HG02623 (cell line): ENCODE results near the gene CKAP2L.

Experiments
- ATAC-seq: cut with Tn5 transposase; IDR thresholded peaks from one replicate; pipeline ENCODE4 v1.9.1; 2021; ENCODE audit warnings: moderate library complexity; ENCODE audit not compliant: unreplicated experiment

CKAP2L gene

DNA sequence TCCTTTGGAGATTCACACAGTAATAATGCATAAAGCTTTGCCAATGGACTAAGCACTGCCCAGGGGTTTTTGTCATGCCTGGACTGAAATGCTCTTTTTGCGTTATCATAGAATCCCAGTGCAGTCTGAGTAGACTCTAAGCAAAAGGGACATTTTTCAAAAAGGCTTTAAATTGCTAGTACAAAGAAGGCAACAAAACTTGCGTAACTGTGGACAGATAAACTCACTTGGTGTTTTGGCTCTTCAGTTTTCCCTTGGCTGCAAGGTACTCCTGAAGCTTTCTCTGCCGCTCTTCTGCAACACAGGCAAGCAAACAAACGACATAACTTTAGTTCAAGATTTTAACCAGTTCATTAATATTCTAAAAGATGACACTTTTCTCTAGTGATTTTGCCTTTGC is 2.1 kb downstream of the CKAP2L start:
- no peak for ATAC-seq

DNA sequence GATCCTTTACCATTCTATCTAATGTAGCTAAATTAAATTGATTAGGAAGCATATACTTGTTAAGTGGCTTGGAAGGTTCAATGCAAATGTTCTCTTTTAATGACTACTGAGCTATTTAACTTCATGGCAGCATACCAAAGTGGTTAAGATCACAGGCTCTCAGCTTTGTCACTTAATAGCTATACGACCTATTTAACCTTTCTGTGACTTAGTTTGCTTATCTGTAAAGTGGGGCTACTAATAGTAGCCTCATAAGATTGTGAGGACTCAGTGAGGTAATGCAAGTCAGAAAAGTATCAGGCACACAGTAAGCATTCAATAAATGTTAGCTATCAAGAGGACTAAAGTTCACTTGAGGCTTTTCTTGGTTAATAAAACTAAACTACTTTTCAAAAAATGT is 4.3 kb downstream of the CKAP2L start:
- ATAC-seq, result no peak

DNA sequence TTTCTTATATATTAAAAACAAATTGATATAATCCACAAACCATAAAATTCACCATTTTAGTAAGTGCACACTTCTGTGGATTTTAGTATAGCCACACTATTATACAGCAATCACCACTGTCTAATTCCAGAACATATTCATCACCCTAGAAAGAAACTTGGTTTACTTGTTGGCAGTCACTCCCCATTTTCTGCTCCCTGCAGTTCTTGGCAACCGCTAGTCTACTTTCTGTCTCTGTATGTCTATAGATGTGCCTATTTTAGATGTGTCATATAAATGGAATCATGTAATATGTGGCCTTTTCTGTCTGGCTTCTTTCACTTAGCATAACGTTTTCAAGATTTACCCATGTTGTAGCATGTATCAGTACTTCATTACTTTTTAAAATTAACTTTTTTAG is 5.7 kb downstream of the CKAP2L start:
- ATAC-seq, result no peak

DNA sequence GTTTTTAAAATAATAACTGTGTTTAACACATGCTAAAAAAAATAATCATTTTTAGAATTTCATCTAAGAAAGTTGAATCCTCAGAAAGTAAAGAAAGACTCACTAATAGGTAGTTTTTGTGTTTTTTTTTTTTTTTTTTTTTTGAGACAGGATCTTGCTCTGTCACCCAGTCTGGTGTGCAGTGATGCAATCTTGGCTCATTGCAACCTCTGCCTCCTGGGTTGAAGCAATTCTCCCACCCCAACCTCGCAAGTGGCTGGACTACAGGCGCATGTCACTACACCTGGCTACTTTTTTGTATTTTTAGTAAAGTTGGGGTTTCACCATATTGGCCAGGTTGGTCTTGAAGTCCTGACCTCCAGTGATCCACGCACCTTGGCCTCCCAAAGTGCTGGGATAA is 7.1 kb downstream of the CKAP2L start:
- ATAC-seq, result no peak

DNA sequence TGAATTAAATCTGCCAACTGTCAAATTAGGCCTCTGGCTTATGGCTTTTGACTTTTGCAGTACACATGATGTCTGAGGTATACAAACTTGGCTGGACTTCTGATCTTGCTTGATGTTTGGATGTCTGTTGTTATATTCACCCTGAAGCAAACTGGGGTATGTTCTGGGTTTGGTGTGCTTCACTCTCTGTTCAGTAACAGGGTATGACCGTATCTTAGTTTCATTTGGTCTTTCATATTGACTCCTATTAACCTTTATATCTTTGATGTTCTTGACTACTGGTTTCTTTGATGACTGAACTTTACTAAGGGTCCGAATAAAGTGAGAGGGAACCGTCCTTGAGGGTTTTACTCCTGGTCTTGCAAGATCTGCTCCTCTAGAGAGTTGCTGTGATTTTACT is 8.2 kb downstream of the CKAP2L start:
- ATAC-seq, result no peak

DNA sequence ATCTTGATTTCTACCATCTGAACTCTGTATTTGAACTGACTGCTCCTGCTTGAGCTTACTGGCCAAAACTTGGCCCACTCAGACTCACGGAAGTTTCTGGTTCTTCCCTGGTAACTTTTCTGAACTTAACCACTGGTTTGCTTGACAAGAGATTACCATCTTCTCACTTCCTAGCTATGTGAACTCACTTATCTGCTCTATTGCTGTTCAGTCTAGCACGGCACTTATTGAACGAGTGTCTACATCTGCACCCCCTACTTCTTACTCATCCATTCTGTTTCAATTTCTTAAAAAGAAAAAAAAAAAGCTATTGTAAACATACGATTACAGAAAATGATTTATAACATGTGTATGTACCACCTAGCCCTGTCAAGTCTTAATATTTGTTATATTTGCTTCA is 9.0 kb downstream of the CKAP2L start:
- no peak for ATAC-seq

DNA sequence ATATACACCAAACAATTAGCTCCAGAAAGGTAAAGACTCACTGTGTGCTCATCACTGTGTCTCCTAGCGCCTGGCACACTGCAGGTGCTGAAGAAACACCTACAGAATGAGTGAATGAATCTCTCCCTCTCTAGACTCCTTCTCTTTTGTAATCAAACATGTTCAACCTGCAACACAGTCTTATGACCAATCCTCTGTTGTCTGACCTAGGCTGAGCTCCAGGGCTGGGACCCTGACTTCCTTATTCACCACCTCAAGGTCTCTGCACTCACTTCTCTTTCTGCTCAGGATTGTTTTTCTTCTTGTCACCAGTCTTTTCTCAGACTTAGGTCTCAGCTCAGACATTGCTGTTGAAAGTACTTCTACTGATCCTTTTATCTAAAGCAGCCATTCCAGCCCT is 9.8 kb downstream of the CKAP2L start:
- no peak for ATAC-seq

DNA sequence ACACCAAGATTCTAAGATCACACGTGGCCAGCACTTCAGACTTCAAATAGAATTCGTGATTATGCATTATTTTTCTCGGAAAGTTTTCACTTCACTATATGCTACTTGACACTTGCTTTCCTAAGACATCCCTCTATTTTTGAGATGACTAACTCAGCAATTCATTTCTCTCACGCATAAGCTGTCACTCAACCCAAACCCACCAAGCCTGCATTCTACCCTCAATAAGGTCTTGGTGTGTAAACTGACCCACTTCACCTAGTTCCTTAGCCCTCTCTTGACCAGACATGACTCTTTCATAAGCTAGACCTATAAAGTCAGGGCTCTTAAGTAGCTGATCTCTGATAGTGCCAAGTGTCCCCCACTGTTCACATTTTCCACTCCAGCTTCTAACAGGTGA is 11.7 kb downstream of the CKAP2L start:
- ATAC-seq, result no peak

DNA sequence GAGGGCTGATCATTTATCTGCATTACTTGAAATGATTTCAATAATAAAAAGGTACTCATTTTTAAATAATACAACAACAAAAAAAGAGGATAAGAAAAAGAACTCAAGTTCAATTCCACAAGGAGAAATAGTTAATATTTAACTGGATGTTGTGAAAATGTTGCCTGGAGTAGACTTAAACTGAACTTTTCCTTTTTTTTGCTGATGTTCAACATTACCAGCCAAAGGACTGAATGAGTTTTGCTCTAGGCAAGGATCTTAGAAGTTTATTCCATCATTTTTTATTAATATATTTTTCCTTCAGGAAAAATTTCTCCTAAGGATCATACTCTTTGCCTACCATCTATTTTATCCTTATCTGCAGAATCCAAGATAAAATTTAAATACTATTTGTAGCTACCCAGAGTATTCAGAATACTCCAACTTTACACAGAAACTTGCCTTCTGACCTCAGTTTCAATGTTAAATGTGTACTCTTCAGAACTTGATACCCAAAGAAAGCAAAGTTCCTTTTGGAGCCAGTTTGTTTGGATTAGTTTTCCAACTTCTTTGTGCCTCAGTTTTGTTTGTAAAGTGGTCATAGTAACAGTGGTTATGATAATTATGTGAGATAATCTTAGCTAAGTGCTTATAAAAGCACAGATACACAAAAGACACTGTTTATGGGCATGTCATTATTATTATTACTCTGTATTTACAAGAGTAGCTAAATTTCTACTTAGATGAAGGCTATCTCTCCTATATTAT is 12.8 kb downstream of the CKAP2L start:
- ATAC-seq, result no peak

DNA sequence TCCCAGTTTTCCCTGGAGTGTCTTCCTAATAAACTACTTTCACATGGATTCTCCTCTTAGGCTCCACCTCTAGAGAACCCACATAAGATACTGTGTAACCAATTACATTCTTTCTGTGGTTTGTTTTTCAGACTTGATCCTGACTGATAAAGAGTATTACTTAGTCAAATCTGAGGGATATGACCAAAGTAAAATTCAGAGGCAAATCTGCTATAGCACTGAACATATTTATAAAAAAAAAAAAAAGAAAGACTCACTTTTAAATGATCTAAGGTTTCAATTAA is 13.9 kb downstream of the CKAP2L start:
- no peak for ATAC-seq

DNA sequence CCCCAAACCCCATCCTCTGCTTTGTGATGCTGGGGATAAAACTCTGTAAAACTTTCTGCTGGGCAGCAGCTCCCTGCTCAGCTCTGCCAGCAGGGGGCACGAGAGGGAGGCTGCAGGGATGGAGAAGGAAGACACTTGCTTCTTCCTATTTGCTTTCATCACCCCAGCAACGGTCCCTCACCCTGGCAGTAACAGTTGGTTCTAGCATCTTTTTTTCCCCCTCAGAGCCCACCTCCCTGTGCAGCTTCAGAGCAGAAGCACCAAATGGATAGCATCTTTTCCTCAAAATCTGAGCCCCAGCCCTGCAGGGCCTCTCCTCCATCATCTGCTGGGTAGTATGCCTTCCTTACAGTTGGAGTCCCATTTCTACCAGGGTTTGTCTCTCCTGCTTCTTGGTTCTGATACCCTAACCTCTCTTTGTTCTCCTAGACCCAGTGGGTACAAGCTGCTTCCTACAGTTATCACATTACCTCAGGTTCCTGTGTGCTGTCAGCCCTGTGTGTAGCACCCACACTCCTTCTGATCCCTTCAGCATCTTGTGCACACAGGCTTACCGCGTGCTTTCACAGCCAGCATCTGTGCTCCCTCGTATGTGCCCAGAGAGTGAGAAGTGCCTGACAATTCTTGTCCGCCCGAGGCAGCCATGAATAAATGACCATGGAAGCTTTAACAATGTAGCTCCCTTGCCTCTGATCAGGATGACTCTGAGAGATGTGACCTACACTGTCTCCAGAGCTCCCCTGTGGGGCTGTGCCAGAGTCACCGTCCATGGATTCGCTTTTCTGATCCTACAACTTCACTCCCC is 14.5 kb downstream of the CKAP2L start:
- no peak for ATAC-seq

DNA sequence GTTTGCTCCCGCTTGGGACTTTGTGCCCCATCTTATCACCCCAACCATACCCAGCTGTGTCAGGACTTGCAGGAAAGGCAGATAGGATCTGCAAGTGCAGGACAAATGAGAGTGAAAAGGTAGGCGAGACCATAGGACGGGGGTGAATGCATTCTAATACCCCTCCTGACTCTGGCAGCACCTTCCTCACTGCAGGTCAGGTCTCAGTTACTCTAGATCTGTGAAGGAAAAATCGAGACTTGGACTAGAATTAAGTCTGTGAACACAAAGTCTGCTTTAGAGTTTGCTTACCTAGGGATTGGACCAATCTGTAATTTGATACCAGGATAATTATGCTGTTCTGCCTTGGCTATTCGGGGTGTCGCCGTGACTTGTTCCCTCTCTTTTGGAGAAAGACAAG is 23.9 kb downstream of the CKAP2L start:
- no peak for ATAC-seq

DNA sequence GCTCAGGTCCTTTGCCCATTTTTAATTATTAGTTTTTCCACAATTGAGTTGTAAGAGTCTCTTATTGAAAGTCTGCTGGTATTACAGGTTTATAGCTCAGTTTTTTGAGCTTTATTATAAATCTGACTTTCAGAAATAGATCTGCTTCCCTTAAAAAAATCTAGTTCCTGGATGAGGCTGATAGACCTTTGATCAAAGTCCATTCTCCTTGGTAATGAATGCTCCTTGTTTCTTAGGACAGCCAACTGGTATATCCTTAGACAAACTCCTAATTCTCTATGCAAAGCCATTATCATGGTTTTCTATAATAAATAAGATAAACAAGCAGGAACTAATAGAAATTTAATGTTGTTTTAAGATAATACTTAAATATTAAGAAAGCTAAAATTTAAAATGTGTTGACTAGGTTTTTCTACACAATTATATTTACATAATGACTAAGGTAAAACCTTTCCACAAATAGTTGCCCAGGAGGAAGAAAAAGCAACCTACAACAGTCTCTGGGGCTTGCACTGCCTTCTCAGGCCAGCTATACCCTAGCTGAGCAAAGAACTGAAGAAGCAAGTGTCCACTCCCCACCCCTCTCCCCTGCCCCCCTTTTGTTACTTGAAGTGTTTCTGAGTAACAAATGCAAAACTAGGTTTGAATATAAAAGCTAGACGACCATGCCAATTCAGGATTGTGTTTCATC is 26.7 kb downstream of the CKAP2L start:
- no peak for ATAC-seq

DNA sequence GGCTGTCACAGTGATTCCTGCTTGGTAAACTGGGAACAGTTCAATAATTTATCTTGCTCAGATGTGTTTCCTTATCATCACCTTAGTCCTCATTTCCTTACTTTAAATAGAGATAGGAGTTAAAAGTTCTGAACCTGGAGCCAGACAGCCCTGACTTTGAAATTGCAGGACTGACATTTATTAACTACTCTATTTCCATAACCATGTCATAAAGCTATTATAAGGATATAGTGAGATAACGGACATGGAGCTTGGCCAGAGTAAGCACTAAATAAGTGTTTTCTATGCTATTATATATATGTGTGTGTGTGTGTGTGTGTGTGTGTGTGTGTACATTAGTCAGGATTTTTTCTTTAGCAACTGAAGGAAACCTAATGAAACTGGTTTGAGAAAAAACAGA is 30.5 kb downstream of the CKAP2L start:
- ATAC-seq, result no peak

DNA sequence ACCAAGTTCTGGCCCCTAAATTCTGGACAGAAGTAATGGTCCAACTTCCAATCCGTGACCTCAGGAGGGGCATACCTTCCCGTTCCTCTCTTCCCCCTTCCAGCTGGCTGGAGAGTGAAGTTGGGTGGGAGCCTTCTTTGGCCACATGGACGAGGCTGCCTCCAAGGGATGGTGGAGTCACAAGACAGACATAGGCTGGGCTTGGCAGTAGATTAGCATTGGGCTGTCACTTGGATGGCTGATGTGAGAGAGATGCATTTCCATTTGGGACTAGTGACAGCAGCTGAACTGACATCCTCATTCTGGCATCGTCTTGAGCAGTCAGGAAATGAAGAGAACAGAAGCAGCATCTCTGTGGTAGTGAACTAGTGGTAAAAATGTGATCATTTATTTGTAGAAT is 31.0 kb downstream of the CKAP2L start:
- no peak for ATAC-seq

DNA sequence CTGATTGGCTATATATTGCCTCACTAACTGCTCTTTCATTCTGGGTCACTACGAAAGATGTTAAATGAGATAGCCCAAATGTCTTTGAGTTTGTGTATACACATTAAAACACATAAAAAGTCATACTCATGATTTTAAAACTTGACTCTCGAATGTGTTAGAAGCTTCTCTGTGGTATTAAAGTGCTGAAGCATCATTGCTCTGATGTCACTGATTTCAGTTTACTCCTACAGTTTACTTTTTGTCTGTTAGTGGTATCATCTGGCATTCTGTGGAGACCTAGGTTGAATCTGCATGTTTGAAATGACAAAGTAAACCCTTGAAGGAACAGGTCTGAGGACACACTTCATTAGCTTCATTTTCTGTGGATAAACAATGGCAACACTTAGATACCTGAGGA is 32.9 kb downstream of the CKAP2L start:
- ATAC-seq, result no peak

DNA sequence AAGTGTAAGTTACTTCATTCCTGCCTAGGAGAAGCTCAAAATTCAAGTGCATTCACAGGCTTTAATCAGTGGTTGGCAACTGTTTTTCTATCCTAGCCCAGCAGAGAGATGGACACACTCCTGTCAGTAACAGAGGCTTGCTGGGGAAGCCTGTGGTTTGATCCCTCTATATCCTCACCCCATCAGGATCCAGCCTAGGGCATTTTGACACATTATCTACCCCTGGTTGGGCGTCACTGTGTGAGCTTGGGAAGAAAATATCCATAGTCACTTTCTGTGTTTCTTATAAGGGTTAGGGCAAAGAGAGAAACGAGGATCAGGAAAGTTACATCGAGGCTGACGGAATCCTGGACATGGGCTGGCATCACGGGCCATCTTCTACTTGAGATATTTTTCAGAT is 33.6 kb downstream of the CKAP2L start:
- ATAC-seq, result no peak

DNA sequence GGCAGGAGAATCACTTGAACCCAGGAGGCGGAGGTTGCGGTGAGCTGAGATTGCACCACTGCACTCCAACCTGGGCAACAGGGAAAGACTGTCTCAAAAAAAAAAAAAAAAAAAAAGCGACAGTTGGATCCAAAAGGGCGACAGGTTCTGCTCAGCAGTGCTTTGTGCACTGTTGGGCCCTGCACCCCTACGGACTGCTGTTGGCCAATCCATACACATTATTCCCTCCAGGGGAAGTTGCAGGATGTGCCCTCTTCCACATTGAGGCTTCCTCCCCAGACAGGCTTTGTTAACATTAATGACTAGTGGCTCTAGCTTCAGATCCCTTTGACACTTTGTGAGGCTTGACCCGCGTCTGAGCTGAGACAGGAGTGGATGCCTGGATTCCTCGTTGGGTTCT is 34.2 kb downstream of the CKAP2L start:
- no peak for ATAC-seq

DNA sequence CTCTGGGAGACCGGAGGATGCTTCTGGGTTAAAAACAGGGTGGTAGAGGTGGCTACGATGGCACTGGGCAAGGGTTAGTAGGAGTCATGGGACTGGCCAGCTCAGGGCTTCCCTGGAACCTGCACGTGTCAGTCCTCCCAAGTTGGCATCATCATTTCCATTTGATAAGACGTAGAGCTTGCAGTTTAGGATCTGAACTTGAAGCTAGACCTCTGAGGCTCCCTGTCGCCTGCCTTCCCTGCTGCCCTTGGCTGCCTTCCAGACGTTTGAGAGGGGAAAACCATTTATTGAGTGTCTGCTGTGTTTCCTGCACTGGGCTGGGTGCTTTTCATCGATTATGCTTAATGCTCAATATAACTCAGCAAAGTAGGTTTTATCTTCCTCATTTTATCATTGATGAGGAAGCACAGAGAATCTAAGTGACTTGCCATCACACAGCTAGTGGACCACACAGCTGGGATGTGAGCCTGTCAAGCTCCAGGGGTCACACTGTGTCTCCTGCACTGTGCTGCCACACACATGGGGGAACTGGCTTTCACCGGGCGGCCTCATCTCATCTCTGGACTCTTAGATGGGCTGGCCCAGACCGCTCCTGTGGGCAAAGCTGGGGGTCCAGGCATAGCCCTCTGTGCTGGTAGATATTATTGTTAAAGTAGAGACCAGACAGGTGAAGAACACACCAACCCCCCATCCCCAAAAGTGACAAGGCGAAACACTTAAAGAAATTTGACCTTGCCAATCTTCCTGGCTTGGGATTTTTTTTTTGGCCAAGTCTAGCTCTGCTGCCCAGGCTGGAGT is 35.8 kb downstream of the CKAP2L start:
- ATAC-seq, result no peak

DNA sequence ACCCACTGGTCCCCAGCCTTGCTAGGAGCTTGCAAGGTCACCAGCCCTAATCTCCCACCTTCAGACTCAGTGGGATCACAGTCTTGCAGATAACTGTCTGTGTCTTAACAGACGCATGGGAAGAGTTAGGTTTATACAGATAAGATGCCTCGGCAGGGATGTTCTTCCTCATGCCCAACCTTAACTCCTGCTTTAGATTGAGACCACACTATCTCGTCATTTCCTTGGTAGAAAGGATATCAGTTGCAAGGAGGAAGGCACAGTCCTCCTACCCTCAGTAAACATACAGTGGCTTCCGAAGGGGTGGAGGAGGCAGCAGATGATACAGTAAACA is 36.4 kb downstream of the CKAP2L start:
- ATAC-seq, result no peak

DNA sequence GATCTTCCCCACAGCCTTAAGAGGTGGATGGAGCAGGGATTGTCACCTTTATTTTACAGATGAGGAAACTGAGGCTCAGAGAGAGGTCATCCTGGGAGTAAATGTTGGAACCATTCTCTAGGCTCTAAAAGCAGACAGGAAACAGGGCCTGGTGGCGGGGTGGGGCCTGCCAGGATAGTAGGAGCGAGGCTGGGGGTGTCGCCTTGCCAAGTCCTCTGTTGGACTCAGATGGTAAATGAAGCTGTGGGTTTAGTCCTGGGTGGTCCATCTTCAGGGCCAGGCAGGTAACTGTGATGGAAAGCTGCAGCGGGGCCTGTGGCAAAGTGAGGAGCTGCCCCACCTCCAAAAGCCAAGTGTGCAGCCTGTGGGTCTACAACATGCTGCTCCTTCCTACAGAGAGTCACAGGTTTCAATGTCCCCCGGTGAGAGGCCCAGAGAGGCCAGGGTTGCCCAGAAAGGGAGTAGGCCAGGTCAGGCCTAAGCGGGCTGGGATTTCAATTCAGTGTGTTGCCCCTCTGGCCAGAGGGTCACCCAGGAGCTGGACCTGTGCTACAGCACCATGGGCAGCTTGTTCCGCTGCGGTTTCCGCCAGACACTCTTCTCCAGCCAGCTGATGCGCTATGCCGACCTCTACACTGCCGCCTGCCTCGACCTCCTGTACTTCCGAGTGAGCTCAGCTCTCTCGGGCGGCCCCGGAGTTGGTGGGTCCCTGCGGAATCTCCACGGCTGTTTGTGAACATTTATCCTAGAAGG is 37.0 kb downstream of the CKAP2L start:
- no peak for ATAC-seq
